Measurements from ENCODE around the gene NPTX1. TPM values are rescaled to one million over a fixed set of nuclear protein-coding genes. Genes with fewer than 3 reads are reported as not detected.

NPTX1 gene
- total RNA-seq, 1 experiment from 2014 or later = not detected

Other genes with a start within 250 kb of the NPTX1 start
- 22.5 and 22.6 TPM in 2 replicates for gene RNF213, start 215.8 kb downstream of the NPTX1 start, total RNA-seq (2014; rRNA removed; shearing (Covaris generic); ENCODE audit: low replicate concordance)
- 20.4 and 39.7 TPM in 2 replicates for gene ENDOV, start 61.4 kb downstream of the NPTX1 start, total RNA-seq (2014; rRNA removed; shearing (Covaris generic); ENCODE audit: low replicate concordance)
- 20.3 and 30.6 TPM in 2 replicates for gene RPTOR, start 68.2 kb upstream of the NPTX1 start, total RNA-seq (2014; rRNA removed; shearing (Covaris generic); ENCODE audit: low replicate concordance)

All from MG63 (cell line).